HUES48 (cell line): ENCODE data around the gene HOXC5.

Experiments used
- H3K27ac ChIP-seq: one replicate; pipeline ENCODE4 v1.7.0; 2013; ENCODE audit warnings: low read depth, low read length, inconsistent platforms
- H3K27me3 ChIP-seq: 2 replicates; pipeline ENCODE4 v1.6.1; 2013; ENCODE audit warnings: mild to moderate bottlenecking, low read length; ENCODE audit not compliant: control insufficient read depth, insufficient read depth
- H3K36me3 ChIP-seq: 2 replicates; pipeline ENCODE4 v1.6.1; 2013; ENCODE audit warnings: low read length; ENCODE audit not compliant: control insufficient read depth, insufficient read depth
- H3K4me1 ChIP-seq: 2 replicates; pipeline ENCODE4 v1.6.1; 2013; ENCODE audit warnings: mild to moderate bottlenecking, low read length; ENCODE audit not compliant: control insufficient read depth, insufficient read depth
- H3K4me3 ChIP-seq: 2 replicates; pipeline ENCODE4 v1.5.1; 2013; ENCODE audit warnings: mild to moderate bottlenecking, low read depth, low read length
- H3K9ac ChIP-seq: 2 replicates; pipeline ENCODE4 v1.6.1; 2013; ENCODE audit warnings: mild to moderate bottlenecking, low read depth, low read length, moderate library complexity
- H3K9me3 ChIP-seq: 2 replicates; pipeline ENCODE4 v1.6.1; 2013; ENCODE audit warnings: low read length; ENCODE audit not compliant: control insufficient read depth, insufficient read depth

Gene HOXC5

GRCh38 chr12:54024581-54025305 is 8.1 kb upstream of the HOXC5 start:
- no peak overlapping the region for H3K27ac ChIP-seq
- H3K9ac ChIP-seq, result no peak overlapping the region
- peaks cover 100% of the 10 kb centered on the region for H3K27me3 ChIP-seq
- H3K36me3 ChIP-seq, result no peaks in the 10 kb centered on the region
- peaks cover 9% of the 10 kb centered on the region; the same call in 1 of the 2 replicates for H3K4me1 ChIP-seq
- no peaks in the 10 kb centered on the region for H3K9me3 ChIP-seq
- H3K4me3 ChIP-seq, result no peak overlapping the region

DNA sequence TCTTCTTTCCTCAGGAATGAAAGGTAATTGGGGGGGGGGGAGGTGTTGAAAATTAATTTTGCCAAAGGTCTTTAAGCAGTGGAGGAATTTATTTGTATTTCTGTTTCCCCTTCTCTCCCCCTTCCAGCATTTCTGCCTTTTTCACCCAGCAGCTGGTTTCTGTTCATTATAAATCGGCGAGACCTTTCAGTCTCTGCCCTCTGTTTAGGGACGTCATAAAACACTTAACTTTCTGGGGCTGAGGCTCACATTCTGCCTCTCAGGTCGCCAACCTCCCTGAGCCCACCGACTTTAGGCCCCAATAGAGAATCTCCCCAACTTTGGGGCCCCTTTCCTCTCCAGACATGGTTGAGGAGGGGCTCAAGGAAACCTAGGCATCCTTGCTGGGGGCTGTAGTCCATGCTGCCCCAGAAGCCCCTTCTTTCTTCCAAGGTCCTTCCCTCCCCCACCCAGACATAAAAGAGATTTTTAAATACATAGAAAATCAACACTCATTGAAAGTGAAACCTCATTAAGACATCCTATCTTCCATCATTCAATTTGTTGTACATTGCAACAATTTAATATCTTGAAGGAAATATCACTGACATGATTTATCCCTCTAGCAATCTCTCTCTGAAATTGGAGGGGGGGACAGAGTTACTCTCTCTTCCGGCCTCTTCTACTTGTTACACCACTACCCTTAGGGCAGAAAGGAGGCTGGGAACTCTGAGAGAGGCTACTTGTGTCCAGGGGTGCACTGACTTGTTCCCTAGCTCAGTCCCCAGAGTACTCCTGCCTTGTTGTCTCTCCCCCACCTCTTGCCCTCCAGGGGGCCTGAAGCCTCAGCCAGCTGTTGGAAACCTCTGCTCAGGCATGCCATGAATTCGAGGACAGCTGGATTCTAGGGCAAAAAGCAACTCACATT is 7.1 kb upstream of the HOXC5 start:
- no peaks in the 10 kb centered on the region for H3K9me3 ChIP-seq
- no peak overlapping the region for H3K9ac ChIP-seq
- H3K27ac ChIP-seq, result no peak overlapping the region
- H3K4me3 ChIP-seq, result no peak overlapping the region
- H3K27me3 ChIP-seq, result peaks cover 100% of the 10 kb centered on the region
- no peaks in the 10 kb centered on the region for H3K36me3 ChIP-seq
- peaks cover 9% of the 10 kb centered on the region; the same call in 1 of the 2 replicates for H3K4me1 ChIP-seq

DNA sequence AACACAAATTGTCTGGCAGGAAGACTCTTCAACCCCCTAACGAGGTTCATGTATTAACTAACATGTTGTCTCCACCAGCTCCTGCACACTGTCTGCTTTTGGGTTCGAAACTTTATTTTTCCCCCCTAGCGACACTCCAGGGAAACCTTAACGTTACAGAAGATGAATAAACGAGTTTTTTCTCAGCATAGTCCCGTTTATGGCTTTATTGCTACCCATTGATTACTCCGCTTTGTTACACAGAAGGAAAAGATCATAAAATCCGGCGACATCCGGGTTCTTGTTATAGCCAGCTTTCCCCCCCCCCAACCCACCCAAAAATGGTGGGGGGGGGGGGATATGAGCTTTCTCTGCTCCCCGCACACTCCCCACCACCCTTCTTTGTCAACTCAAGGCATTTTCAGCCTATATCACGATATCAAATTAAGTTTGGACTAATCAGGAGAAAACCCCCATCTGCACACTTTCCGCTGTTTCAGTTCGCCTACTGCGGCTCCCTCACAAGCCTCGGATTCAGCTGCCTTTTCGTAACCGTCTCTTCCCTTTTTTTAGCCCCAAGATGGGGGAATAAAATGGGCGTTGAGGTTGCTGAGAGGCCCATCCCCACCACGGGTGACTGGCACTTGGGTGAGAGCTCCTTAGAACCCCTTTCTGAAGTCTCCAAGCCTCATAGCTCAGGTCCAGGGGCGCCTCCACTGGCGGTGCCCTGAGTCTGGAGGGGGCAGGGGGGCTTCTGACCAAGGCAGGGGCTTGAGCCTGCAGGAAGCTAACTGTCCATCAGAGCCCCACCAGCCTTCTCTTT is 6.0 kb upstream of the HOXC5 start:
- H3K4me3 ChIP-seq, result no peak overlapping the region
- no peaks in the 10 kb centered on the region for H3K36me3 ChIP-seq
- peaks cover 100% of the 10 kb centered on the region for H3K27me3 ChIP-seq
- no peak overlapping the region for H3K9ac ChIP-seq
- H3K9me3 ChIP-seq, result no peaks in the 10 kb centered on the region
- H3K27ac ChIP-seq, result no peak overlapping the region
- H3K4me1 ChIP-seq, result peaks cover 3% of the 10 kb centered on the region; the same call in 1 of the 2 replicates

DNA sequence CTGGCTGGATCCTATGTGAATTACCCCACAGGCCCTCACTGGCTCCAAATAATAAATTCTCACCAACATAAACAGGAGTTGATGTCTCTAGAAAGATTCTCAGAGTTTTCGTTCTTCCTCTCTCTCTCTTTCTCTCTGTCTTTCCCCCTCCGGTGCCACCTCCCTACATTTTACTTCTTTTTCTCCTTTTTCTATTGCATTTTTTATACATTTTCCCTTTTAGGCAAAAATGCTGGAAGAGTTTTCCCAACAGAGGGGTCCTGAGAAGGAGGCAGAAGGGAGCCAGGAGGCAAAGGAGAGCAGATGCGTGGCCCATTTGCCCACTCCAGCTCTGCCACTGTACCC is 5.4 kb upstream of the HOXC5 start:
- H3K4me1 ChIP-seq, result peaks cover 3% of the 10 kb centered on the region; the same call in 1 of the 2 replicates
- no peak overlapping the region for H3K4me3 ChIP-seq
- no peaks in the 10 kb centered on the region for H3K9me3 ChIP-seq
- H3K36me3 ChIP-seq, result no peaks in the 10 kb centered on the region
- no peak overlapping the region for H3K9ac ChIP-seq
- no peak overlapping the region for H3K27ac ChIP-seq
- peaks cover 100% of the 10 kb centered on the region for H3K27me3 ChIP-seq

DNA sequence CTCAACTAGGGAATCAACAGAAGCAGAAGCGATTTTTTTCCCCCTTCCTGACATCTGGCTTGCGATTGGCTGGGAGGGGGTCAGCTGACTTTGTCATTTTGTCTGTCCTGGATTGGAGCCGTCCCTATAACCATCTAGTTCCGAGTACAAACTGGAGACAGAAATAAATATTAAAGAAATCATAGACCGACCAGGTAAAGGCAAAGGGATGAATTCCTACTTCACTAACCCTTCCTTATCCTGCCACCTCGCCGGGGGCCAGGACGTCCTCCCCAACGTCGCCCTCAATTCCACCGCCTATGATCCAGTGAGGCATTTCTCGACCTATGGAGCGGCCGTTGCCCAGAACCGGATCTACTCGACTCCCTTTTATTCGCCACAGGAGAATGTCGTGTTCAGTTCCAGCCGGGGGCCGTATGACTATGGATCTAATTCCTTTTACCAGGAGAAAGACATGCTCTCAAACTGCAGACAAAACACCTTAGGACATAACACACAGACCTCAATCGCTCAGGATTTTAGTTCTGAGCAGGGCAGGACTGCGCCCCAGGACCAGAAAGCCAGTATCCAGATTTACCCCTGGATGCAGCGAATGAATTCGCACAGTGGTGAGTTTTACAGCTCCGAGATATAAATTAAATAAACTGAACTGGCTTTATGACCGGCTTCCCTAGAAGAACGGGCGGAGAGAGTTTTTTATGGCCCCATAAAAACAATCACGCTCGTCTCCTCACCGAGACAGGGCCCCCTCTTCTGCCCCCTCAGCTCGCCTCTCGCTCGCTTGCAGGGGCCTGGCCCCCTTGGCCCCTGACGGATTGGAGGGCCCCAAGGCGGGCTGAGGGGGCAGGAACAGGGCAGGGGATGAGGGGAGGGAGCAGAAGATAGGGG is 4.3 kb upstream of the HOXC5 start, which contains the start of gene HOXC6:
HOXC6 (plus strand) TSS at position 127 of the 888 bp plus-strand sequence; CDS start at position 209, 82 bp downstream.
- Histone ChIP-seq H3K4me3 (no peak within 1 kb of the TSS), H3K27ac (no peak within 1 kb of the TSS), H3K9me3 (no peaks in the 10 kb centered on the region), H3K9ac (no peak within 1 kb of the TSS), H3K4me1 (peaks cover 7% of the 10 kb centered on the region; the same call in 1 of the 2 replicates), H3K36me3 (no peaks in the 10 kb centered on the region), H3K27me3 (peaks cover 100% of the 10 kb centered on the region)

GRCh38 chr12:54029529-54030441 is 3.1 kb upstream of the HOXC5 start:
- no peak overlapping the region for H3K27ac ChIP-seq
- H3K4me1 ChIP-seq, result peaks cover 7% of the 10 kb centered on the region; the same call in 1 of the 2 replicates
- peaks cover 100% of the 10 kb centered on the region for H3K27me3 ChIP-seq
- H3K4me3 ChIP-seq, result no peak overlapping the region
- H3K36me3 ChIP-seq, result no peaks in the 10 kb centered on the region
- H3K9me3 ChIP-seq, result no peaks in the 10 kb centered on the region
- no peak overlapping the region for H3K9ac ChIP-seq

- Histone ChIP-seq H3K9me3 (no peaks in the 10 kb centered on the region), H3K9ac (no peak overlapping the region), H3K4me3 (no peak overlapping the region), H3K27ac (no peak overlapping the region), H3K4me1 (peaks cover 7% of the 10 kb centered on the region; the same call in 1 of the 2 replicates), H3K27me3 (peaks cover 100% of the 10 kb centered on the region), H3K36me3 (no peaks in the 10 kb centered on the region)
Measured at GRCh38 chr12:54030442-54030801, 2.4 kb upstream of the HOXC5 start.

GRCh38 chr12:54030889-54031471 is 1.9 kb upstream of the HOXC5 start:
- Histone ChIP-seq H3K36me3 (no peaks in the 10 kb centered on the region), H3K4me3 (no peak overlapping the region), H3K27me3 (peaks cover 100% of the 10 kb centered on the region), H3K9ac (no peak overlapping the region), H3K27ac (no peak overlapping the region), H3K9me3 (no peaks in the 10 kb centered on the region), H3K4me1 (peaks cover 7% of the 10 kb centered on the region; the same call in 1 of the 2 replicates)

- Histone ChIP-seq H3K36me3 (no peaks in the 10 kb centered on the region), H3K9ac (no peak overlapping the region), H3K4me1 (peaks cover 7% of the 10 kb centered on the region; the same call in 1 of the 2 replicates), H3K4me3 (no peak overlapping the region), H3K27ac (no peak overlapping the region), H3K27me3 (peaks cover 100% of the 10 kb centered on the region), H3K9me3 (no peaks in the 10 kb centered on the region)
Measured at GRCh38 chr12:54031480-54031879, 1.4 kb upstream of the HOXC5 start.
